Fibroblast of pulmonary artery (primary cell): Measurements from ENCODE around the gene STIP1.

Source experiments
- DNase-seq: peaks from one replicate; pipeline ENCODE4 v3.0.0-alpha.2; 2010; ENCODE audit warnings: low read depth
- H3K4me3 ChIP-seq: replicated peaks from 2 replicates; pipeline ENCODE4 v1.5.1; 2011; ENCODE audit warnings: low read depth, mild to moderate bottlenecking, control low read depth, low read length, moderate library complexity
- TF ChIP-seq, protein P1 (sequence below): IDR thresholded peaks from 2 replicates; pipeline ENCODE4 v1.5.1; 2011; ENCODE audit warnings: mild to moderate bottlenecking, control low read depth, low read length, inconsistent platforms; ENCODE audit errors: missing control alignments

Gene STIP1

GRCh38 chr11:64238999-64239398 is 53.0 kb downstream of the STIP1 start:
- DNase-seq: no peak
- no peak overlapping the region for H3K4me3 ChIP-seq
- TF ChIP-seq, protein P1, sequence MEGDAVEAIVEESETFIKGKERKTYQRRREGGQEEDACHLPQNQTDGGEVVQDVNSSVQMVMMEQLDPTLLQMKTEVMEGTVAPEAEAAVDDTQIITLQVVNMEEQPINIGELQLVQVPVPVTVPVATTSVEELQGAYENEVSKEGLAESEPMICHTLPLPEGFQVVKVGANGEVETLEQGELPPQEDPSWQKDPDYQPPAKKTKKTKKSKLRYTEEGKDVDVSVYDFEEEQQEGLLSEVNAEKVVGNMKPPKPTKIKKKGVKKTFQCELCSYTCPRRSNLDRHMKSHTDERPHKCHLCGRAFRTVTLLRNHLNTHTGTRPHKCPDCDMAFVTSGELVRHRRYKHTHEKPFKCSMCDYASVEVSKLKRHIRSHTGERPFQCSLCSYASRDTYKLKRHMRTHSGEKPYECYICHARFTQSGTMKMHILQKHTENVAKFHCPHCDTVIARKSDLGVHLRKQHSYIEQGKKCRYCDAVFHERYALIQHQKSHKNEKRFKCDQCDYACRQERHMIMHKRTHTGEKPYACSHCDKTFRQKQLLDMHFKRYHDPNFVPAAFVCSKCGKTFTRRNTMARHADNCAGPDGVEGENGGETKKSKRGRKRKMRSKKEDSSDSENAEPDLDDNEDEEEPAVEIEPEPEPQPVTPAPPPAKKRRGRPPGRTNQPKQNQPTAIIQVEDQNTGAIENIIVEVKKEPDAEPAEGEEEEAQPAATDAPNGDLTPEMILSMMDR: no peak

- TF ChIP-seq, protein P1: no peak
- H3K4me3 ChIP-seq: peak overlapping the region; percentile 84
- no peak for DNase-seq
These were observed 53.9 kb downstream of the STIP1 start for GRCh38 chr11:64239662-64240434.

DNA sequence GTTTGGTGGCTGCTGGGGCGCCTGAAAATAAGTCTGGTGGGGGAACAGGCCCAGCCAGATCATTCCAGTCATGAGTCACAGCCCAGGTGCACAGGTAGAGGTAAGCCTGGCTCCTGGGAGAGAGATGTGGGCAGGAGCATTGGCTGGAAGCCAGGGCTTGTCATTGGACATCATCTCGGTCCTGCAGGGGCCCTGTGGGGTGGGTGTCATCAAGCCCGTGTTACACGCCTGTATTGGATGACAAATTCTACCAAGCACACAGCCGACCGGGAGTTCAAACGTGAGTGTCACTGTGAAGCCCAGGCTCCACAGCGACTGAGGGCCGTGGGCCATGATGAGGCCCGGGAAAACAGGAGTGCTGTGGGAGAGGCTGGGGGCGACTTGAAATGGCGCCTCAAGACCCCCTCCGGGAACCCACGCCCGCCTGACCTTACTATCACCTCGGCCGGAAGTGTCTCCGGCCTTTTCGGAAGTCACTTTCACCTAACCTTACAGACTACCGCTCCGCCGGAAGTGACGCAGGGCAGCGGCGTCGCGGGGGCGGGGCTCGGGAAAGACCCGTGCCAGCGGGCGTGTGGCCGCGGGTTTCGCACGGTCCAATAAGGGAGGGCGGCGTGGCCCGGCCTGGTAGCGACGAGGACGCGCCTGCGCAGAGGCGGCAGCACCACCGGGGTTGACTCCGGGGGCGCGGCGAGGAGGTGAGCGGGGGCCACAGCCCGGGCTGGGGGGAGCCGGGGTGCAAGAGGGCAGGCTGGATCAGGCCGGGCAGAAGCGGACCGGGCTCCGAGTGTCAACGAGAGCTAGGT is 54.7 kb downstream of the STIP1 start, which contains the start of gene FKBP2:
FKBP2 (plus strand) TSS at position 661 of the 806 bp plus-strand sequence. CDS start 1,293 bp downstream, outside the sequence.
- DNase-seq: peak; percentile 97
- peak within 1 kb of the TSS; percentile 84 for H3K4me3 ChIP-seq
- TF ChIP-seq, protein P1: no peak

DNA sequence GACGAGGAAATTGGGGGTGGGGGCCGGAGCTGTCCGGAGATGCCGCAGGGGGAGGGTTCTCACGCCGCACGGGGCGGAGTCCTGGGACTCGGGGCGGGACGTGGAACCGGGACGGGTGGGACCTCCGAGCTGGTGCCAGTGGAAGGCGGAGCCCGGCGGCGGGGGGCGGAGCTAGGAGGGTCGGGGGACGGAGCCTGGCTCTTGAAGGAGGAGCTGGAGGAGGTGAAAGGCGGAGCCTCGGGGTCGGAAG is 55.2 kb downstream of the STIP1 start:
- TF ChIP-seq, protein P1: no peak
- peak; percentile 100 for DNase-seq

GRCh38 chr11:64241491-64242374 is 55.8 kb downstream of the STIP1 start:
- no peak for DNase-seq
- TF ChIP-seq, protein P1: no peak
- peak overlapping the region; percentile 84 for H3K4me3 ChIP-seq

More for the DNA sequence above, 55.2 kb downstream of the STIP1 start:
- H3K4me3 ChIP-seq: peak overlapping the region; percentile 84

- DNase-seq: no peak
- H3K4me3 ChIP-seq: no peak overlapping the region
- TF ChIP-seq, protein P1: no peak
These were observed 57.4 kb downstream of the STIP1 start for GRCh38 chr11:64243236-64243854.
